ENCODE measurements around the gene PTGER3.

DNA sequence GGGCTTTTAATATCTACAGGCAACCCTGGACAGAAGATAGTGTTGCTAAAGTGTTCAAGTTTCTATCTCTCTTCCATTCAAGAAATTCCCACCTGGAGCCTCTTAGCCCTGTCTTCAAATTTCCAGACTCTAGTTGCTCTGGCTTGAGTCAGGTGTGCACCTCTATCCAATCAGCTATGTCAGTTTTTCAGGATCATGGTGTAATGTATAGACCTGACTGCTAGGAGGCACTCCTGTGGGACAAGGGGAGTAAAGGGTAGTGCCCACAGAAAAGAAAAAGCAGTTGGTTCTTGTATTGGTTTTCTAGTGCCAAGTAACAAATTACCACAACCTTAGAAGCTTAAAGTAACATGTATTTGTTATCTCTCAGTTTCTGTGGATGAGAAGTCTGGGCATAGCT is 39.4 kb upstream of the PTGER3 start:
- TF ChIP-seq CTCF (IDR thresholded peaks at IDR 0.05) (no peak), ZFX (IDR thresholded peaks at IDR 0.05; ENCODE audit: borderline replicate concordance) (no peak)
